Skeletal muscle satellite cell (primary cell): ENCODE measurements around the gene VIPR2.
"Not testable (repeated sequence)": the region's sequence is repeated elsewhere in the genome, so short reads cannot be mapped to it uniquely, and the experiment has no call there.

Experiments
- H3K27me3 ChIP-seq: 2 replicates; pipeline ENCODE4 v1.7.0; 2013; ENCODE audit warnings: low read length; ENCODE audit not compliant: control insufficient read depth, insufficient read depth
- H3K36me3 ChIP-seq: 2 replicates; pipeline ENCODE4 v1.7.0; 2013; ENCODE audit warnings: mild to moderate bottlenecking, control low read depth, low read length; ENCODE audit not compliant: insufficient read depth
- H3K4me1 ChIP-seq: 2 replicates; pipeline ENCODE4 v1.7.0; 2013; ENCODE audit warnings: low read length; ENCODE audit not compliant: control insufficient read depth, insufficient read depth
- H3K4me2 ChIP-seq: 2 replicates; pipeline ENCODE4 v1.7.0; 2013; ENCODE audit warnings: mild to moderate bottlenecking, low read length
- H3K4me3 ChIP-seq: 2 replicates; pipeline ENCODE4 v1.7.0; 2013; ENCODE audit warnings: low read length
- H3K9ac ChIP-seq: 2 replicates; pipeline ENCODE4 v1.7.0; 2013; ENCODE audit warnings: mild to moderate bottlenecking, low read depth, low read length, moderate library complexity
- H3K9me3 ChIP-seq: replicated peaks from 2 replicates; pipeline ENCODE4 v1.7.0; 2013; ENCODE audit warnings: mild to moderate bottlenecking, control low read depth, low read length

Gene VIPR2

GRCh38 chr7:159004411-159004810, 140.3 kb downstream of the VIPR2 start:
- H3K4me2 ChIP-seq = no peak overlapping the region

GRCh38 chr7:159001811-159002210, 142.9 kb downstream of the VIPR2 start:
- Histone ChIP-seq H3K9me3 (no peaks in the 10 kb centered on the region), H3K27me3 (peaks cover 10% of the 10 kb centered on the region), H3K4me1 (no peaks in the 10 kb centered on the region), H3K36me3 (no peaks in the 10 kb centered on the region), H3K4me2 (no peak overlapping the region), H3K9ac (no peak overlapping the region), H3K4me3 (no peak overlapping the region)

More at GRCh38 chr7:159004411-159004810, 140.3 kb downstream of the VIPR2 start:
- Histone ChIP-seq H3K36me3 (no peaks in the 10 kb centered on the region), H3K9ac (no peak overlapping the region), H3K4me1 (peaks cover 20% of the 10 kb centered on the region), H3K4me3 (no peak overlapping the region), H3K27me3 (peaks cover 21% of the 10 kb centered on the region), H3K9me3 (no peaks in the 10 kb centered on the region)

GRCh38 chr7:159000859-159001435, 143.7 kb downstream of the VIPR2 start:
- H3K9ac ChIP-seq = no peak overlapping the region
- H3K4me3 ChIP-seq = no peak overlapping the region
- no peaks in the 10 kb centered on the region for H3K36me3 ChIP-seq
- H3K9me3 ChIP-seq = no peaks in the 10 kb centered on the region
- H3K4me1 ChIP-seq = no peaks in the 10 kb centered on the region
- H3K27me3 ChIP-seq = peaks cover 10% of the 10 kb centered on the region
- H3K4me2 ChIP-seq = no peak overlapping the region

GRCh38 chr7:159000070-159000469, 144.6 kb downstream of the VIPR2 start:
- Histone ChIP-seq H3K36me3 (no peaks in the 10 kb centered on the region), H3K27me3 (peaks cover 15% of the 10 kb centered on the region), H3K9me3 (no peaks in the 10 kb centered on the region), H3K4me2 (no peak overlapping the region), H3K4me1 (no peaks in the 10 kb centered on the region), H3K4me3 (no peak overlapping the region), H3K9ac (no peak overlapping the region)

GRCh38 chr7:158999496-158999895, 145.2 kb downstream of the VIPR2 start:
- H3K9me3 ChIP-seq = no peaks in the 10 kb centered on the region
- no peak overlapping the region for H3K4me2 ChIP-seq
- H3K4me1 ChIP-seq = no peaks in the 10 kb centered on the region
- peaks cover 15% of the 10 kb centered on the region for H3K27me3 ChIP-seq
- H3K36me3 ChIP-seq = no peaks in the 10 kb centered on the region
- no peak overlapping the region for H3K4me3 ChIP-seq
- H3K9ac ChIP-seq = no peak overlapping the region

- not testable (repeated sequence) for H3K9ac ChIP-seq, H3K4me1 ChIP-seq, H3K36me3 ChIP-seq, H3K9me3 ChIP-seq, H3K4me3 ChIP-seq, H3K4me2 ChIP-seq
- H3K27me3 ChIP-seq = peaks cover 12% of the 10 kb centered on the region
These were observed 146.4 kb downstream of the VIPR2 start for GRCh38 chr7:158998261-158998660.

GRCh38 chr7:158997471-158997870, 147.2 kb downstream of the VIPR2 start:
- Histone ChIP-seq H3K9me3 (no peaks in the 10 kb centered on the region), H3K9ac (no peak overlapping the region), H3K27me3 (peaks cover 16% of the 10 kb centered on the region)

GRCh38 chr7:158997110-158997453, 147.6 kb downstream of the VIPR2 start:
- no peaks in the 10 kb centered on the region for H3K36me3 ChIP-seq
- no peaks in the 10 kb centered on the region for H3K9me3 ChIP-seq
- H3K4me2 ChIP-seq = peak overlapping the region; percentile 65
- H3K4me3 ChIP-seq = no peak overlapping the region
- H3K27me3 ChIP-seq = peaks cover 20% of the 10 kb centered on the region
- no peak overlapping the region for H3K9ac ChIP-seq
- H3K4me1 ChIP-seq = no peaks in the 10 kb centered on the region

More at GRCh38 chr7:158997471-158997870, 147.2 kb downstream of the VIPR2 start:
- Histone ChIP-seq H3K4me1 (no peaks in the 10 kb centered on the region), H3K4me2 (peak overlapping the region; percentile 65), H3K36me3 (no peaks in the 10 kb centered on the region), H3K4me3 (no peak overlapping the region)

GRCh38 chr7:158996214-158997109, 148.2 kb downstream of the VIPR2 start:
- H3K4me1 ChIP-seq = no peaks in the 10 kb centered on the region
- H3K36me3 ChIP-seq = no peaks in the 10 kb centered on the region
- no peaks in the 10 kb centered on the region for H3K9me3 ChIP-seq
- no peak overlapping the region for H3K9ac ChIP-seq
- H3K4me3 ChIP-seq = no peak overlapping the region
- H3K4me2 ChIP-seq = peak overlapping the region; percentile 65
- peaks cover 22% of the 10 kb centered on the region for H3K27me3 ChIP-seq

- no peak overlapping the region for H3K9ac ChIP-seq
- H3K27me3 ChIP-seq = peaks cover 26% of the 10 kb centered on the region
- no peaks in the 10 kb centered on the region for H3K36me3 ChIP-seq
- no peak overlapping the region for H3K4me2 ChIP-seq
- no peaks in the 10 kb centered on the region for H3K4me1 ChIP-seq
- no peak overlapping the region for H3K4me3 ChIP-seq
- H3K9me3 ChIP-seq = no peaks in the 10 kb centered on the region
These were observed 149.2 kb downstream of the VIPR2 start for GRCh38 chr7:158995514-158995913.

GRCh38 chr7:158994687-158995086, 150.0 kb downstream of the VIPR2 start:
- no peaks in the 10 kb centered on the region for H3K36me3 ChIP-seq
- no peak overlapping the region for H3K4me2 ChIP-seq
- no peak overlapping the region for H3K9ac ChIP-seq
- H3K4me1 ChIP-seq = no peaks in the 10 kb centered on the region
- H3K4me3 ChIP-seq = no peak overlapping the region
- peaks cover 29% of the 10 kb centered on the region for H3K27me3 ChIP-seq
- H3K9me3 ChIP-seq = no peaks in the 10 kb centered on the region

GRCh38 chr7:158993591-158993990, 151.1 kb downstream of the VIPR2 start:
- Histone ChIP-seq H3K9me3 (no peaks in the 10 kb centered on the region), H3K4me1 (no peaks in the 10 kb centered on the region), H3K4me3 (no peak overlapping the region), H3K36me3 (no peaks in the 10 kb centered on the region), H3K27me3 (peaks cover 29% of the 10 kb centered on the region), H3K9ac (no peak overlapping the region), H3K4me2 (no peak overlapping the region)
